ENCODE measurements around the gene VARS1.
"Not testable (repeated sequence)": the region's sequence is repeated elsewhere in the genome, so short reads cannot be mapped to it uniquely, and the experiment has no call there.

VARS1 gene

DNA sequence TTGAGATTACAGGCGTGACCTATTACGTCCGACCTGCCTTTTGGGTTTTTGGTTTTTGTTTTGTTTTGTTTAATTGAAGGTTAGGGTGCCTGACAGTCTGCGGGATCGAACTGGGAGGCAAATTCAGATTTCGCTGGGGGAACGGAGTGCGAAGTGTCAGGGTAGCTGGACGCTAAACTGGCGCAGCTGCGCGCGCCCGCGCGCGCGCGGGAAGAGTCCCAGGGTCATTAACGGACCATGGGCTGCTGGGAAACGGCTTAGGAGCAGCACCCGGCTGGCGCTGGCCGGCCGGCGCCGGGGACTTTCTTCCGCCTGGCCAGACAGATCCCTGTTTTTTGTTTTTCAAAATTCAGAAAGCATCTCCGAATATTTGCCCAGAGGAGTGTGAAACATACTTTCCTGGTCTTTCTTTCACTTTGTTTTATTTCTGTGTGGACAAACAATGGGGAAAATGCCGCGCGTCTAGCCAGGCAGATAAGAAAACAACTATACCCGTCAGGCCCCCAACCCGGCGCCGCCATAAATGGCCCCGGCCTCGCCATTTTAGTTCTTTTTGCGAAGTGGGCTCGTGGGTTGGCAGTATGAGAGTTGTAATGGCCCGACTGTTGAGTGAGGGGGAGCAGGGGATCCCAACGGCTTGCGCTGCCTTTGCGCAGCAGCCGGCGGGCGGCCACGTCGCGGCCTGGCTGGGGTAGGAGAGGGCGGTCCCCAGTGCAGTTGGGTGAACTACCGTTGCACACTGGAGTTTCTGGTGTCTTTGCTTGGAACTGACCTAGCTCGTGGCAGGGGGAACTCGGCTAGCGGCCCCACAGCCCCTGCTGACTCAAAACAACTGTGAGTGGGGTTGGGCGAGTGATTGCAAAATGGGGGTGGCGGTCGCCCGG is 39.1 kb upstream of the VARS1 start:
- H3K27ac ChIP-seq (ENCODE audit: low read depth, low read length) = peak overlapping the region; percentile 96
- peak overlapping the region; percentile 84 for H2AFZ ChIP-seq (ENCODE audit: low read length, unreplicated experiment)
- peaks cover 33% of the 10 kb centered on the region for H3K36me3 ChIP-seq (ENCODE audit: insufficient read depth, low read length)
- peaks cover 21% of the 10 kb centered on the region for H3K4me1 ChIP-seq (ENCODE audit: control insufficient read depth, insufficient read depth, low read length, unreplicated experiment)
- H3K79me2 ChIP-seq (ENCODE audit: control insufficient read depth, insufficient read depth, low read length, unreplicated experiment) = peaks cover 55% of the 10 kb centered on the region
- H3K4me3 ChIP-seq (ENCODE audit: low read depth, low read length) = peak overlapping the region; percentile 97
- H3K27me3 ChIP-seq (ENCODE audit: insufficient read depth, low read length) = no peaks in the 10 kb centered on the region

DNA sequence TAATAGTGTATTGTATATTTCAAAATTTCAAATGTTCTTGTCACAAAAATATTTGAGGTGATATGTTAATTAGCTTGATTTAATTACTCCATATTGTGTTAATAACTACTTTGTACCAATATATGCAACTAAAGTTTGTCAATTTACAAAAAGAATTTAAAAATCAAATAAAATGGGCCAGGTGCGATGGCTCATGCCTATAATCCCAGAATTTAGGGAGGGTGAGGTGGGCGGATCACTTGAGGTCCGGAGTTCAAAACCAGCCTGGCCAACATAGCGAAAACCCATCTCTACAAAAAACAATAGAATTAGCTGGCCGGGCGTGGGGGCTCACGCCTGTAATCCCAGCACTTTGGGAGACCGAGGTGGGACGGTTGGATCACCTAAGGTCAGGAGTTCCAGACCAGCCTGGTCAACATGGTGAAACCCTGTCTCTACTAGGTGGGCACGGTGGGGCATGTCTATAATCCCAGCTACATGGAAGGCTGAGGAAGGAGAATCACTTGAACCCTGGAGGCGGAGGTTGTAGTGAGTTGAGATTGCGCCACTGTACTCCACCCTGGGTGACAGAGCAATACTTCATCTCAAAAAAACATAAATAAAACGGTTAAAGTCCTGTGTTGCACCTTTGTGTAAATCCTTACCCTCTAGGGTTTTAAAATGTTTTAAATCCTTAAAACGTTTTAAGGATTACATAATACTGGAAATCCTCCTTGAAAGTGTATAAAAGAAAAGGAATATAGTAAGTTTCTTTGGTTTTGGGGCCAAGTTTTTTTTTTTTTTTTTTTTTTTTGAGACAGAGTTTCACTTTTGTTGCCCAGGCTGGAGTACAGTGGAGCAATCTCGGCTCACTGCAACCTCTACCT is 36.0 kb upstream of the VARS1 start:
- no peak overlapping the region for H2AFZ ChIP-seq (ENCODE audit: low read length, unreplicated experiment)
- H3K4me1 ChIP-seq (ENCODE audit: control insufficient read depth, insufficient read depth, low read length, unreplicated experiment) = peaks cover 10% of the 10 kb centered on the region
- peak overlapping the region; percentile 78 for H3K4me3 ChIP-seq (ENCODE audit: low read depth, low read length)
- no peaks in the 10 kb centered on the region for H3K27me3 ChIP-seq (ENCODE audit: insufficient read depth, low read length)
- H3K79me2 ChIP-seq (ENCODE audit: control insufficient read depth, insufficient read depth, low read length, unreplicated experiment) = peaks cover 42% of the 10 kb centered on the region
- H3K36me3 ChIP-seq (ENCODE audit: insufficient read depth, low read length) = peaks cover 8% of the 10 kb centered on the region; the same call in 1 of the 2 replicates
- peak overlapping the region; percentile 48 for H3K27ac ChIP-seq (ENCODE audit: low read depth, low read length)

- Histone ChIP-seq H3K4me1 (ENCODE audit: control insufficient read depth, insufficient read depth, low read length, unreplicated experiment) (peaks cover 10% of the 10 kb centered on the region), H3K27me3 (ENCODE audit: insufficient read depth, low read length) (no peaks in the 10 kb centered on the region), H3K36me3 (ENCODE audit: insufficient read depth, low read length) (0 out of 2 replicates have a peak, but pooled peaks cover under 1% of the 10 kb centered on the region), H3K27ac (ENCODE audit: low read depth, low read length) (peak overlapping the region; percentile 48; the same call in 1 of the 2 replicates), H3K4me3 (ENCODE audit: low read depth, low read length) (peak overlapping the region; percentile 78), H3K79me2 (ENCODE audit: control insufficient read depth, insufficient read depth, low read length, unreplicated experiment) (peaks cover 35% of the 10 kb centered on the region), H2AFZ (ENCODE audit: low read length, unreplicated experiment) (no peak overlapping the region)
Observed at GRCh38 chr6:31830886-31831335, 35.4 kb upstream of the VARS1 start.

GRCh38 chr6:31829633-31830283 is 34.2 kb upstream of the VARS1 start:
- H2AFZ ChIP-seq (ENCODE audit: low read length, unreplicated experiment) = no peak overlapping the region
- no peaks in the 10 kb centered on the region for H3K36me3 ChIP-seq (ENCODE audit: insufficient read depth, low read length)
- peaks cover 10% of the 10 kb centered on the region for H3K4me1 ChIP-seq (ENCODE audit: control insufficient read depth, insufficient read depth, low read length, unreplicated experiment)
- H3K4me3 ChIP-seq (ENCODE audit: low read depth, low read length) = peak overlapping the region; percentile 78
- H3K27me3 ChIP-seq (ENCODE audit: insufficient read depth, low read length) = no peaks in the 10 kb centered on the region
- peaks cover 24% of the 10 kb centered on the region for H3K79me2 ChIP-seq (ENCODE audit: control insufficient read depth, insufficient read depth, low read length, unreplicated experiment)
- peak overlapping the region; percentile 51 for H3K27ac ChIP-seq (ENCODE audit: low read depth, low read length)

- peaks cover 18% of the 10 kb centered on the region for H3K4me1 ChIP-seq (ENCODE audit: control insufficient read depth, insufficient read depth, low read length, unreplicated experiment)
- H3K27ac ChIP-seq (ENCODE audit: low read depth, low read length) = peak within 1 kb of the TSS; percentile 92
- no peaks in the 10 kb centered on the region for H3K27me3 ChIP-seq (ENCODE audit: insufficient read depth, low read length)
- peak within 1 kb of the TSS; percentile 82 for H3K4me3 ChIP-seq (ENCODE audit: low read depth, low read length)
- peak within 1 kb of the TSS; percentile 54 for H2AFZ ChIP-seq (ENCODE audit: low read length, unreplicated experiment)
- no peaks in the 10 kb centered on the region for H3K36me3 ChIP-seq (ENCODE audit: insufficient read depth, low read length)
- H3K79me2 ChIP-seq (ENCODE audit: control insufficient read depth, insufficient read depth, low read length, unreplicated experiment) = peaks cover 30% of the 10 kb centered on the region
Observed at GRCh38 chr6:31827286-31828079, 31.9 kb upstream of the VARS1 start, which contains the start of gene HSPA1B. Gene HSPA1B (plus strand): TSS chr6:31827738. CDS start chr6:31827951, 213 bp downstream.

GRCh38 chr6:31826793-31827285 is 31.3 kb upstream of the VARS1 start:
- Histone ChIP-seq H3K79me2 (ENCODE audit: control insufficient read depth, insufficient read depth, low read length, unreplicated experiment) (peaks cover 33% of the 10 kb centered on the region), H3K27me3 (ENCODE audit: insufficient read depth, low read length) (no peaks in the 10 kb centered on the region), H3K27ac (ENCODE audit: low read depth, low read length) (peak overlapping the region; percentile 92), H3K36me3 (ENCODE audit: insufficient read depth, low read length) (no peaks in the 10 kb centered on the region), H3K4me1 (ENCODE audit: control insufficient read depth, insufficient read depth, low read length, unreplicated experiment) (peaks cover 18% of the 10 kb centered on the region), H2AFZ (ENCODE audit: low read length, unreplicated experiment) (peak overlapping the region; percentile 54), H3K4me3 (ENCODE audit: low read depth, low read length) (peak overlapping the region; percentile 71)

DNA sequence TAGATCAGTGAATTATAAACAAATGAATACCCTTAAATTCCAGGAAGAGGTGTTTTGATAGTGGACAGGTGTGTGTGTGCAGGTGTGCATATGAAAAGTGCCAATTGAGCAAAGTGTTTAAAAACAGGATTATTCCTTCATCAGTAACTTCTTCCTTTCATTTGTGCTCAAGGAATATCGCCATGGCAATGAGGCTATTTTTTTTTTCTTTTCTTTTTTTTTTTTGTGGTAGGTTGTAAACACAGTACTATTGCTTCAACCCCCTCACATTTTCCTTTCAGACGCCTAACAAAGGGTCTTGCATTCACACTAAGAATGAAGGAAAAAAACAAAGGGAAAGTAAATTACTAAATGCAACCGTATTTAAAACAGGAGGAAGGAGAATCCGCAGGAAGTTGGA is 30.0 kb upstream of the VARS1 start:
- peaks cover 21% of the 10 kb centered on the region for H3K79me2 ChIP-seq (ENCODE audit: control insufficient read depth, insufficient read depth, low read length, unreplicated experiment)
- peaks cover 14% of the 10 kb centered on the region for H3K4me1 ChIP-seq (ENCODE audit: control insufficient read depth, insufficient read depth, low read length, unreplicated experiment)
- H3K27ac ChIP-seq (ENCODE audit: low read depth, low read length) = no peak overlapping the region; the same call in 1 of the 2 replicates
- H2AFZ ChIP-seq (ENCODE audit: low read length, unreplicated experiment) = no peak overlapping the region
- no peaks in the 10 kb centered on the region for H3K36me3 ChIP-seq (ENCODE audit: insufficient read depth, low read length)
- no peaks in the 10 kb centered on the region for H3K27me3 ChIP-seq (ENCODE audit: insufficient read depth, low read length)
- H3K4me3 ChIP-seq (ENCODE audit: low read depth, low read length) = no peak overlapping the region

DNA sequence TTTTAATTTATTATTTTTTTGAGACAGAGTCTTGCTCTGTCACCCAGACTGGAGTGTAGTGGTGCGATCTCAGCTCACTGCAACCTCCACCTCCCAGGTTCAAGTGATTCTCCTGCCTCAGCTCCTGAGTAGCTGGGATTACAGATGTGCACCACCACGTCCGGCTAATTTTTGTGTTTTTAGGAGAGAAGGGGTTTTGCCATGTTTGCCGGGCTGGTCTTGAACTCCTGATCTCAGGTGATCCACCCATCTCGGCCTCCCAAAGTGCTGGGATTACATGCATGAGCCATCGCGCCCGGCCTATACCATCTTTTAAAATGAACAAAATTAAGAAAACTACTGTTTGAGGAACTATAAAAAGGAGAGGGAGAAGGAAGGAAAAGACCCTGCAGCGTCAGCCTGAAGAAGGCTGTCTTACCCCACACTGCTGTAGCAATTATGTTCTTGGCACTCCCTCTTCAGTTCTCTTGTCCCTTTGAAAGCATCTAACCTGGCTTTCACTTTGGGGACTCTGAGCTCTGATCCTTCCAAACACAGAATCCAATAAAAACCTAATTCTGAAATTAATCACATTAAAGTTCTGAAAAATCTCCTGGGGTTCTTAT is 28.1 kb upstream of the VARS1 start:
- H2AFZ ChIP-seq (ENCODE audit: low read length, unreplicated experiment); H3K27me3 ChIP-seq (ENCODE audit: insufficient read depth, low read length); H3K27ac ChIP-seq (ENCODE audit: low read depth, low read length); H3K36me3 ChIP-seq (ENCODE audit: insufficient read depth, low read length); H3K4me3 ChIP-seq (ENCODE audit: low read depth, low read length): not testable (repeated sequence)
- Histone ChIP-seq H3K79me2 (ENCODE audit: control insufficient read depth, insufficient read depth, low read length, unreplicated experiment) (peaks cover 15% of the 10 kb centered on the region), H3K4me1 (ENCODE audit: control insufficient read depth, insufficient read depth, low read length, unreplicated experiment) (peaks cover 24% of the 10 kb centered on the region)

- H3K4me1 ChIP-seq (ENCODE audit: control insufficient read depth, insufficient read depth, low read length, unreplicated experiment) = peaks cover 31% of the 10 kb centered on the region
Observed at GRCh38 chr6:31822036-31822821, 26.7 kb upstream of the VARS1 start.

More at GRCh38 chr6:31822036-31822821, 26.7 kb upstream of the VARS1 start:
- Histone ChIP-seq H3K79me2 (ENCODE audit: control insufficient read depth, insufficient read depth, low read length, unreplicated experiment) (peaks cover 21% of the 10 kb centered on the region), H3K4me3 (ENCODE audit: low read depth, low read length) (peak overlapping the region; percentile 87), H3K27me3 (ENCODE audit: insufficient read depth, low read length) (no peaks in the 10 kb centered on the region), H3K36me3 (ENCODE audit: insufficient read depth, low read length) (no peaks in the 10 kb centered on the region), H2AFZ (ENCODE audit: low read length, unreplicated experiment) (peak overlapping the region; percentile 92), H3K27ac (ENCODE audit: low read depth, low read length) (peak overlapping the region; percentile 97)

Measured in ACC112 (cell line).